Measurements from ENCODE around the gene RAE1.
"Not testable (repeated sequence)": the region's sequence is repeated elsewhere in the genome, so short reads cannot be mapped to it uniquely, and the experiment has no call there.

The RAE1 gene

DNA sequence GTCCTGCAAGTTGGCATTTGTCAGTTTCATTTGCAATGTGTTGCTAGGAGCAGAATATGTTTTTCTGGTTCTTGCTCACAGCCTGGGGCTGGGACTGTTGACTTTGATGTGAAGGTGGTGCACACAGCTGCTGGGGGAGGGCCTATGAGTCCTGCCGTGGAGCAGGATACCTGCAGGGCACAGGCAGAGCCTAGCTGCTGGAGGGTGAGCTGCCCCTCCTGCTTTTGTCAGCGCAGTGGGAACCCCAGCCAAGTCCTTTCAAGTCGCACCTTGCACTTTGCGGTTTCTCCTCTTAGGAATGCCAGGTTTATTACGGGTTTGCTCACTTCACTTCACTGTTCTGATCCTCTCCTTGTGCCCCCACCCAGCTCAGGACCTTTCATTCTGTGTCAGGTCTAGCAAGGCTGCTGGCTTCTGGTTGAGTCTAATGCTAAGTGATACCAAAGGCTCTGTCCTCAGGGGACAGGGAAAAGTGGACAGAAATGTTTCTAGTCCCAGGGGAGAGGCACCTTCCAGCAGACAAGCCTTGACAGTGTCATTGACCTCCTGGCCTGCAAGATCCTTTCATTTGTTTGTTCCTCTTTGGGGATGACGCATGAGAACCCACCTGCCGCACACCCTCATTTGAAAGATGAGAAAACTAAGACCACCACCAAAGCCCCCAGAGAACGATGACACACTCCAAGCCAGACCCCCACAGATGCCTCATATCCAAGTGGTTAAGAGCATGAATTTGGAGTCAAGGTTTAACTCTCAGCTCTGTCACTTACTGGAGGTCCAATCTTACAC lies 24.2 kb upstream of the RAE1 start:
- peak; percentile 91 for DNase-seq (ENCODE audit: low spot score)

- DNase-seq (ENCODE audit: low spot score), result no peak
These were observed 23.2 kb upstream of the RAE1 start for GRCh38 chr20:57327820-57328219.

GRCh38 chr20:57329608-57330221 lies 21.3 kb upstream of the RAE1 start, which contains the start of gene SPO11:
SPO11 (plus strand) TSS chr20:57329803; CDS start chr20:57329868, 65 bp downstream.
- no peak for DNase-seq (ENCODE audit: low spot score)

- no peak for DNase-seq (ENCODE audit: low spot score)
These were observed 20.1 kb upstream of the RAE1 start for GRCh38 chr20:57330998-57331397.

- peak; percentile 76 for DNase-seq (ENCODE audit: low spot score)
These were observed 18.7 kb upstream of the RAE1 start for GRCh38 chr20:57332105-57333089.

- peak; percentile 78 for DNase-seq (ENCODE audit: low spot score)
These were observed 15.7 kb upstream of the RAE1 start for GRCh38 chr20:57335392-57335791.

- no peak for DNase-seq (ENCODE audit: low spot score)
These were observed 9.4 kb upstream of the RAE1 start for GRCh38 chr20:57341663-57342062.

- DNase-seq (ENCODE audit: low spot score), result peak; percentile 20
These were observed 8.2 kb upstream of the RAE1 start for GRCh38 chr20:57342829-57343228.

GRCh38 chr20:57346477-57346876 lies 4.6 kb upstream of the RAE1 start:
- DNase-seq (ENCODE audit: low spot score), result peak; percentile 74

DNA sequence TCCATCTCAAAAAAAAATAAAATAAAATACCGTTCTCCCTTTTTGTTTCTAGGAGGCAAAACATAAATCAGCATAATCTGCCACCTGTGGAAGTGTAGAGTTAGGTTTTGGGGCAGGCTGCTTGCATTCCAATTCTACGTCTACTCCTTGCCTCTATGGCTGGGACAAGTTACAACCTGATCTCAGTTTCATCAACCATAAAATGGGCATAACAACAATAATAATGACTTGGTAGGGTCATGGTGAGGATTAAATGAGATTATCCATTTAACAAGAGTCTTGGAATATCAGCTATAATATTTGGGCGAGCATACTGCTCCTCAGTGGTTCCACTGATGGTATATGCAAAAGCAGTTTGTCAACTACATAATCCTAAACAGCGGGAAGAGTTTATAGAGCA lies 3.7 kb upstream of the RAE1 start:
- no peak for DNase-seq (ENCODE audit: low spot score)

DNA sequence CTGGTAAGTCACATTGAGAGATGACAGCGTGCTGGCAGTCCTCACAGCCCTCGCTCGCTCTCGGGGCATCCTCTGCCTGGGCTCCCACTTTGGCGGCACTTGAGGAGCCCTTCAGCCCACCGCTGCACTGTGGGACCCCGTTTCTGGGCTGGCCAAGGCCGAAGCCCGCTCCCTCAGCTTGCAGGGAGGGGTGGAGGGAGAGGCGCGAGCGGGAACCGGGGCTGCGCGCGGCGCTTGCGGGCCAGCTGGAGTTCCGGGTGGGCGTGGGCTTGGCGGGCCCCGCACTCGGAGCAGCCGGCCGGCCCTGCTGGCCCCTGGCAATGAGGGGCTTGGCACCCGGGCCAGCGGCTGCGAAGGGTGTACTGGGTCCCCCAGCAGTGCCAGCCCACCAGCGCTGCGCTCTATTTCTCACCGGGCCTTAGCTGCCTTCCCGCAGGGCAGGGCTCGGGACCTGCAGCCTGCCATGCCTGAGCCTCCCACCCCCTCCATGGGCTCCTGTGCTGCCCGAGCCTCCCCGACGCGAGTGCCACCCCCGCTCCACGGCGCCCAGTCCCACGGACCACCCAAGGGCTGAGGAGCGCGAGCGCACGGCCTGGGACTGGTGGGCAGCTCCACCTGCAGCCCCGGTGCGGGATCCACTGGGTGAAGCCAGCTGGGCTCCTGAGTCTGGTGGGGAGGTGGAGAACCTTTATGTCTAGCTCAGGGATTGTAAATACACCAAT lies 2.7 kb upstream of the RAE1 start:
- DNase-seq (ENCODE audit: low spot score), result not testable (repeated sequence)

- not testable (repeated sequence) for DNase-seq (ENCODE audit: low spot score)
These were observed 2.0 kb upstream of the RAE1 start for GRCh38 chr20:57348922-57349574.

- DNase-seq (ENCODE audit: low spot score), result peak; percentile 20
These were observed 859 bp upstream of the RAE1 start for GRCh38 chr20:57350081-57350710.

DNA sequence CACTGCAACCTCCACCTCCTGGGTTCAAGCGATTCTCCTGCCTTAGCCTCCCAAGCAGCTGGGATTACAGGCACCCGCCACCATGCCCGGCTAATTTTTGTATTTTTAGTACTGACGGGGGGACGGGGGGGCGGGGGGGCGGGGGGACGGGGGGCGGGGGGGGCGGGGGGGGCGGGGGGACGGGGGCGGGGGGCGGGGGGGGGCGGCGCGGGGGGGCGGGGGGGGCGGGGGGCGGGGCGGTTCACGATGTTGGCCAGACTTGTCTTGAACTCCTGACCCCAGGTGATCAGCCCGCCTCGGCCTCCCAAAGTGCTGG lies 371 bp upstream of the RAE1 start:
- DNase-seq (ENCODE audit: low spot score), result not testable (repeated sequence)

- DNase-seq (ENCODE audit: low spot score), result no peak
These were observed 1.2 kb downstream of the RAE1 start for GRCh38 chr20:57352305-57352704.

GRCh38 chr20:57353351-57353750 lies 2.3 kb downstream of the RAE1 start:
- no peak for DNase-seq (ENCODE audit: low spot score)

DNA sequence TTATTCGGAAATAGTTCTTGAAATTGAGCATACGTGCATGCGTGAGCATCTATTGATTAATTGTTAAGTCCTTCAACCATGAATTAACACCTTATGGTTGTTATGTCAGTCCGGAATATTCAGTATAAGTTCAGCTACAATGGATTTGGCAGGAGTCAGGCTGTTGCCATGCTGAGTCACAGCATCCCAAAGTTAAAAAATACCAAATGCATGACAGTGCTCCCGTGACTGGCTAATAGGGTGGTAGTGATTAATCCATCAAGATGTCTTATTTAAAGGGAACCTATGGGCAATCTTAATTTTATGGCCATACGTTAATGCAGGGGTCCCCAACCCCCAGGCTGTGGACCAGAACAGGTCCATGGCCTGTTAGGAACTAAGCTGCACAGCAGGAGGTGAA lies 10.5 kb downstream of the RAE1 start:
- DNase-seq (ENCODE audit: low spot score), result no peak

GRCh38 chr20:57364451-57364850 lies 13.4 kb downstream of the RAE1 start:
- DNase-seq (ENCODE audit: low spot score), result no peak

GRCh38 chr20:57369596-57369995 lies 18.5 kb downstream of the RAE1 start:
- DNase-seq (ENCODE audit: low spot score), result no peak

DNA sequence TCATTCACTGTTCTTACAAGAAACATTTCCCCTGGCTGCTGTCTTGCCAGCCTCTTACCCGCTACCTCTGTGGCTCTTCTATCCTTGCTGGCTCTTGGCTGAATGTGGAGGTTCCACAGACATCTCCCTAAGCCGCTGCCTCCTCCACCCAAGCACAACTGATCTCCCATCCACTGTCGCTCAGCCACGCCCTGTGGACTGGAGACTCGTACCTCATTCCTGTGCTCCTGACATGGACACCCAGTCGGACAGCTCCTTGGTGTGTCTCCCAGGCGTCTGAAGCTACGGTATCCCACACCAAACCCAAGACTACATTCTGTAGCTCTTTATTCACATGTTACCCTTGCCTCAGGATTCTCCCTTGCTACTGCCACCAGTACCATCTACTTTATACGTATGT lies 19.3 kb downstream of the RAE1 start:
- DNase-seq (ENCODE audit: low spot score), result no peak

DNA sequence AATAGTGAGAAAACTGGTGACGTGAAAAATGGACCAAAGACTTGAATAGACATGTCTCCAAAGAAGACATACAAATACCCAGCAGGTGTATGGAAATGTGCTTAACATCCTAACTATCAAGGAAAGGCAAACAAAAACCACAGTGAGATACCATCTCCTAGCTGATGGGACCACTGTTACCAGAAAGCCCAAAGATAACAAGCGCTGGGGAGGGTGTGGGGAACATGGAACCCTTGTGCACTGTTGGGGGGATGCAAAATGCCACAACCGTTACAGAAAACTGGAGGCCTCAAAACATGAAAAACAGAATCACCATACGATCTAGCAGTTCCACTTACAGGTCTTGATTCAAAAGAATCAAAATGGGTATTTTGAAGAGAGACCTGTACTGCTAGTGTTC lies 20.3 kb downstream of the RAE1 start:
- no peak for DNase-seq (ENCODE audit: low spot score)
